Activated CD4-positive, CD25-positive, alpha-beta regulatory T cell (primary cell): Measurements from ENCODE around the gene SFXN3.
A peak's percentile ranks its signal among the peaks of the same experiment; 100 is the strongest.

Experiments used
- DNase-seq, 4 experiments: peaks; one replicate each; lab custom pipeline; 2025; lab: John Stamatoyannopoulos, UW

The SFXN3 gene

DNA sequence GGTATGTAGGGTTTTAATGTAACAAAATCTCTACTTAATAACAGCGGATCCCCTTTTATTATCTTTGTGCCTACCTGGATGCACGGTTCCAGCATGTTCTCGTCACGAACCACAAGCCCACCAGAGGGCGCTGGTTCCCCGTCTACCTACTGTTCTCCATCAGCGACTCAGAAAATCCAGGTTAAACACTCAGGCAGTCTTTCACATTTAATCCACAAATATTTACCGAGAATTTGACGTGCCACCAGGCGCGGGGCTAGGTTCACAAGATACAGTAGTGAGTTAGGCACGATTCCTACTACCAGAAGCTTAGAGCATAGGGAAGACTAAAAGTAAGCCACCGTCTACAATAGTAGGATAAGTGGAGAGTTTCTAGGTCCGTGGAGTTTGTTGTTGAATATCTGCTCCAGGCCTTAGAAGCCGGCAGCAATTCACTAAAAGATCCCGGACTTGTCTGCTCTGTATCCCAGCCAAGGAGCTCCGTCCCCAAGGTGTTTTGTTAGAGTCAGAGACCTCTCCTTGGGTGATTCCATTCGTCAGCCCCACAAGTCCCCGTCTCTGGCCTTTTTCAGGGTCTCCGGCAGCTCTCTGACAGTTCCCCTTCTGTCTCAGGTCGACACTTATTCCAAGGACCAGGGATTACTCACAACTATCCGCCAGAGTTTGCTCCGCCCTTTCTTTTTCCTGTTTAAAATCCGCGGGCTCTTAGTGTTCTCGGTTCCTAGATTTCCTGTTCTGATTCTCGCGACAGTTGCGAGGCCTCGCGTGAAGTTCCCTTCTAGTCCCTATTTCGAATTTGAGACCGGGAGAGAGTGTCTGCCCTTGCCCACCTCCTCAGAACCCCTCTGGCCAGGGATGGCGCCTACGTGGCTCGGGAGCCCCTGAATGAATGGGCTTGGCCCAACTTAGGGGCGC lies 29.3 kb downstream of the SFXN3 start:
- peak; percentile 81 to 93 (median 86) for DNase-seq

- DNase-seq: peak; percentile 41 to 93 (median 86)
Measured at GRCh38 chr10:101060951-101061623, 30.1 kb downstream of the SFXN3 start.

DNA sequence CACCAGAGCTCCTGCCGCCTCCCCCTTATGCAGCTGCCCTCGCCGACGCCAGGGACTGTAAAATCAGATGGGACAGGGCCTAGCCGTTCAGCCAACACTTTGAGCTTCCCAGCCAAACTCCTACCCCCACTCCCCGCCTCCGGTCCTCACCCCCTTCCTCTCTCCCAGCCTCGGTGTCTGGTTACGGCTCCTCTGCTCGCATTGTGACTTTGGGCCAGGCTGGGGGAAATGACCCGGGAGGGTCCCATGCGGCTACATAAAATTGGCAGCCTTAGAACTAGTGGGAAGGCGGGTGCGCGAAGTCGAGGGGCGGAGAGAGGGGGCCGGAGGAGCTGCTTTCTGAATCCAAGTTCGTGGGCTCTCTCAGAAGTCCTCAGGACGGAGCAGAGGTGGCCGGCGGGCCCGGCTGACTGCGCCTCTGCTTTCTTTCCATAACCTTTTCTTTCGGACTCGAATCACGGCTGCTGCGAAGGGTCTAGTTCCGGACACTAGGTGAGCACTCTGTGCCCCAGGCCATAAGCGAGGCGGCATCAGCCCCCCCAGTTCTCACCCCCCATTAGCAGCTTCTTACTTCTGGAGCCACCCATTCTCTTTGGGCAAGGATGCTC lies 30.7 kb downstream of the SFXN3 start, which contains the start of gene KAZALD1:
TSS of gene KAZALD1 (plus strand) at position 366 of the 608 bp plus-strand sequence. CDS start 604 bp downstream, outside the sequence.
- DNase-seq: no peak

GRCh38 chr10:101062232-101063049 lies 31.4 kb downstream of the SFXN3 start:
- DNase-seq: peak in 3 of 4 experiments; percentile 14 to 27 (median 18)

GRCh38 chr10:101063050-101063525 lies 32.1 kb downstream of the SFXN3 start:
- DNase-seq: no peak

DNA sequence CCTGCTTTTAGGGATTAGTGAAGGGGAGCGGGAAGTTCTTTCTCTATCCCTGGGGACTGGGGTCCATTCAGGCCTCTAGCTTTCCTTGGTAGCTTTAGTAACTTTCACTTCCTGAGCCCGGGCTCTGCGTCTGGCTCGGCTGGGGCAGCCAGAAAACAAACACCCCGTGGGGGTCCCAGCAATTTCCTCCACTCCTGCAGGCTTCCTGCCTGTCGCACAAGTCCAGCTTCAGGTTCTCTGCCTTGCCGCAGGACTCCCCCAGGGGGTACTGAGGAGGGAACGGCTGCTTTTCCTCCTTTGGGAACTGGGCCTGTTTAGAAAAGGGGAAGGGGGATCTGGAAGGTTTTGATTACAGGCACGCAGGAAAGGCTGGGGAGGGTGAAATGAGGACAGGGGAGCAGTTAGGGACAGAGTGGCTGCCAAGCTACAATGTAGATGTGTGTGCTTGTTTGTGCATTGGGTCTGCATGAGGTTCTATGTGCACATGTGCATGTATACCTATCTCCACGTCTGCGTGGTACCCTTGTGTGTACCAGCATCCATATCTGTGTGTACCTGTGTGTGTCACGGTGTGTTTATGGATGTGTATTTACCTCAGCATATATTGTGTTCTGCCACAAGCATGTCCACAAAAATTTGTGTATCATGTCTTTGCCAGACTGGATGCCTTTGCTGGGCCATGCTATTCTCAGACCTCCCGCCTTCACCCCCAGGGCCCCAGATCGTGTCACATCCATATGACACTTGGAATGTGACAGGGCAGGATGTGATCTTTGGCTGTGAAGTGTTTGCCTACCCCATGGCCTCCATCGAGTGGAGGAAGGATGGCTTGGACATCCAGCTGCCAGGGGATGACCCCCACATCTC lies 32.7 kb downstream of the SFXN3 start:
- no peak for DNase-seq

- DNase-seq: no peak
Measured at GRCh38 chr10:101064415-101065030, 33.5 kb downstream of the SFXN3 start.

GRCh38 chr10:101065481-101066145 lies 34.6 kb downstream of the SFXN3 start:
- DNase-seq: no peak

- peak in 1 of 4 experiments; percentile 19 for DNase-seq
Measured at GRCh38 chr10:101066146-101066895, 35.3 kb downstream of the SFXN3 start.

DNA sequence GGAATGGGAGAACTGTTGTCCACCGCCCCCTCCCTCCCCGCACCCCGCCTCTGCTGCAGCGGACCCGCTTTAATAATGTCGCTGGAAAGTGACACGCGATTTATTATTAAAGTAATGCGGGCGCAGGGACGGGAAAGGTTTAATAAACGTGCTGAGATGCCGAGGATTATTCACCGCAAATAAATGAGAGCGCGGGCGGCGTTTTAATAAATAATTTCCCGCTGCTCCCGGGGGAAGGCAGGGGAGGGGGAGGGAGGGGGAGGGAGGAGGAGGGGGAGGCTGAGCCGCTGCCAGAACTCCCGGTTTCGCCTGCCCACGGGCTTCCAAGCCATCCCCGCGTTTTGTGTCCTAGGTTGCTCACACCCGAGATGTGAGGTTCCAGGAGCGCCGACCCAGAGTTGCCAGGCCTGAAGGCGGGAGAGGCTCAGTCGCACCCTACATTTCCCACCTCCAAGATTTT lies 35.9 kb downstream of the SFXN3 start:
- no peak for DNase-seq

- DNase-seq: peak; percentile 30 to 68 (median 40)
Measured at GRCh38 chr10:101067356-101068083, 36.5 kb downstream of the SFXN3 start.

- DNase-seq: no peak
Measured at GRCh38 chr10:101069441-101069840, 38.4 kb downstream of the SFXN3 start.

DNA sequence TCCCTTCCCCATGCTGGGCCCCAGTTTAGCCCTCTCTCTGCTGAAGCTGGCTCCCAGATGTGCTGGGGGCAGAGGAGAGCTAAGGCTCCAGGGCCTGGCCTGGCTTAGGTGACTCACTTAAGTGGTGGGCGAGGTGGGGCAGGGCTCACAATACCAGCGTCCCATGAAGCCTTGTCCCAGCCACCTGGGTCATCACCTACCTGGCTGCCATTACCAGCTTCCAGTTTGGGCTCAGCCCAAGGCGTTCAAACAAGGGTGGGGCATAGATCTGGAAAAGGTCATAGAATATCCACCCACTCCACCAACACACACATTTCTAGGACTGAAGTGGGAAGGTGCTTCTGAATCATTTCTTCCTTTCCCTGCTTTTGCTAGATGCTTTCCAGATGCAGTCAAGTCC lies 39.1 kb downstream of the SFXN3 start:
- DNase-seq: no peak

- no peak for DNase-seq
Measured at GRCh38 chr10:101071267-101071884, 40.3 kb downstream of the SFXN3 start.

DNA sequence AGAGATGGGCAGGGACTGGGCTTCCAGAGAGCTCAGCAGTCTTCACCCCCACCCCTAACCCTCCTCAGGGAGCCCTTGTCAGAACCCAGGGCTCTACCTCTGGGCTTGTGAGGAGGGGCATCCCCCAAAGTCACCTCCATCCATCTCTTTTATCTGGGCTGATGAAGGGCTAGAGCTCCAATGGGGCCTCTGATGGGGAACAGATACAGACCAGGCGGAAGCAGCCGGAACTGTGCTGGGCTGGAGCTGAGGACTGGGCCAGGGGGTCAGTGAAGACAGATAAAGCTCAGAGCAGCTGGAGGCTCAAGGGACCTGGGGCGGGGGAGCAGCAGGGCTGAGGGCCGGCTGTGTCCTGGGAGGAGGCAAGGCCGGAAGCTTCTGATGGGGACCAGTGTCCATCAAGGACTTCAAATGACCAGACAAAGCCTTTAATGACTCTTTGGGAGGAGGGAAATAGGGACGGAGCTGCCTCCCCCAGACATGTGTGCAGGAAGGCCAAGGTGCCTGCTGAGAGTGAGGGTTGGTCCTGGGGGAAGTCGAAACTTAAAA lies 40.9 kb downstream of the SFXN3 start:
- DNase-seq: no peak

GRCh38 chr10:101072923-101073322 lies 41.9 kb downstream of the SFXN3 start:
- DNase-seq: no peak

DNA sequence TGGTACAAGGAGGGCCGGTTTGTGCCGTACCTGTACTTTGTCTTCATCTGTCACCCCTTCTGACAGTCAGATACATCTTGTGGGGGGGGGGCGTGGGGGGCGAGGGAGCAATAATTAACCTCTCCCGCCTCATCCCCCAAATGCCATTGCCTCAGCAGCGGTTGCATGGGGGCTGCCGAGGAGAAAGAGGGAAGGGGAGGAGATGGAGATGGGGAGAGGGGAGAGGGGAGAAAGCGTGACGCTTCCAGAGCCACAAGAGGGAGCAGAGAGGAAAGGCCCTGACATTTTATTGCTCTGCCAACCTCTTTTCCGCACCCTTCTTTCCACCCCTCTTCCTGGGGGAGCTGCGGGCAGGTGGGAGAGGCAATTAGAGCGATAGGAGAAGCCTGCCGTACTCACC lies 42.6 kb downstream of the SFXN3 start:
- no peak for DNase-seq
